NCI-H69 (cell line): ENCODE data around the gene RND3.

Source experiments
- DNase-seq: peaks from one replicate; lab custom pipeline; 2025; lab: John Stamatoyannopoulos, UW

RND3 gene

GRCh38 chr2:150476286-150476685, 11.2 kb downstream of the RND3 start:
- DNase-seq, result no peak

DNA sequence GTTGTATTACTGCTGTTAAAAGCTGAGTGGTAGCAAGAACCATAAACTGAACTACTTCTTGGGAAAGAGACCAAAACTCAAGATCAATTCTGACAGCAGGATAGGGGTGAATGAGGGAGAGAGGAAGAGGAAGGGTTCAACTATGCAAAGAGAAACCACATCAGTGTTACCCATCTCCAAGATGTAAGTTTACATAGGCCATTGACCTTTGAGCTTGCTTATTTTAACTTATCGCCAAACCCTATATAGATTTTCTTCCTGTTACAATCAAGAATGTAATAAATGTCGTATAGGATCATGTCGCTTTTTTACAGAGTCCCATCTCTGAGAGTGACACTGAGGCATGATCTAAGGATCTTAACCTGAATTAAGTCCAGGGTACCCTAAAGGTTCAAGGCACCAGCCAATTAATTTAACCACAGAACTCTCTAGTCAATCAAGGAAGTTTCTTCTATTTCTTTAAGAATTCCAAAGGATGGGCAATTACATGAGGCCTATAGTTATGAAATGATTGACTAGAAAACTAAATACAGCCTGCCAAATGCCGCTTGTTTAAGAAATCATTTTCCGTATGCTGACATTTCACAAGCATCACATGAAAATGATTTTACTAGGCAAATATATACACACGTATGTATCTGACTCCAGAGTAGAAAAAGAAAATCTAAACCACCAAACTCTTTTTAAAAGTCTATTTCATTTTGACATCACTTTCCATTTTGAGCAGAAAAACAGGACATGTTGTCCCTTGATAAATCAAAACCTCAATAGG, 11.8 kb downstream of the RND3 start:
- no peak for DNase-seq

DNA sequence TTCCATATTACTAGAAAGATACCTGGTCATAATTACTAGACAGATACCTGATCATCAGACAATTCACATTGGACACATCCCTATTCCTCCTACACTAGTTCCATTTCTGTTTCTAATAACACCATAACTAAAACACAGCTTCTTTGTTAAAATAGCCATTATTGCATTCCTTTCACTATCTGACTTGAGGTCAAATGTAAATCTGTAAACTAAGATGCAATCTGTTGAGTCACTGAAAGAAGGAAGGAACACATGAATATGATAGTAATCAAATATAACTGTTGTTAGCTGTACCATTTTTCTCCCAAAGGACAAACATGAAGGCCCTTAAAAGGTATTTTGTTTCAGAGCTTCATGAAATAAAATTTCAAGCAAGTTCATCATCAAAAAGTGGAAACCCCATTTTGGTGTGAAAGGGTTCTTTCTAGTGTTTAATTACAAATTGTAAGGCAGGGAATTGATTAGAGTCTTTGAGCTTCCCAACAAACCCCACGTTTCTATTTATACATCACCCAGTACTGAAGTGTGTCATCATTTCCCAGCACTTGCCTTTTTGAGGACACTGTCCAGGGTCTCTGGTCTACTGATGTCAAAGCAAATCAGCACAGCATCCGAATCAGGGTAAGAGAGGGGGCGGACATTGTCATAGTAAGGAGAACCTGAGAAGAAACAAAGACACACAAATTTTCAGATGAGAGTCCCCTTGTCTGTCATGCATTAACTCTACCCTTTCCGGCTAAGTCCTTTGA, 13.0 kb downstream of the RND3 start:
- DNase-seq, result no peak

DNA sequence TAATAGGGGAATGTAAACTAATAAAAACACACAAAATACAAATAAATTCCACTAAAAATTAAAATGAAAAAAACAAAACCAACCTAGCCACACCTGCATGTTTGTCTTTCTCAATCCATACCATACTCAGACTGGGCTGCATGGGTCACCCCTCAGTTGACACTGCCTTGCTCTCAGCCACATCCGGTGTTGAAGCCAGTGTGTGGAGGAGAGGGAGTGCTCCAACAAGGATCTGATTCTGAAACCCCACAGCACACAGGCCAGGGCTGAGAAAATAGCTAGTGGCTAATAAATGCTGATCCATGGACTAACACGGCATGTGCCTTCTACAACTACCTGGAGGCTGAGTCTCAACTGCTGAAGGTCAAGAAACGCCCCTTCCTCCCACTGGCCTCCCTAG, 13.7 kb downstream of the RND3 start:
- no peak for DNase-seq

DNA sequence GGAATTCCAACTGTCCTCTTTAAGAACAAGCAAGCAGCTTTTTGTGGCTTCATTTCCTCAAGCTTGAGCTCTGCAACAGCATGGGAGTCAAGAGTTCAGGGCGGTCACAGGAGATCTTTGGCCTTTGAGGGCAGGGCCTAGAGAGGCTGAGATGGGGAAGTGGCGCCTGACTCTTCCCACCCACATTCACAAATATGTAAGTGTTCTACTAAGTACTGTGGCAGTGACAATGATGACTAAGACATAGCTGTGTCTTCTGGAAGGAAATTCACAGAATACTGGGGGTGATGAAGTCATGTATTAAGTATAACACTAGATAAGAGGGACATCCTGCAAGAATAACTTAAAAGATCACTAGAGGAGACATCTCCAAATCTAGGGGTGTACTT, 15.0 kb downstream of the RND3 start:
- no peak for DNase-seq

- DNase-seq, result no peak
These were observed 15.5 kb downstream of the RND3 start for GRCh38 chr2:150471813-150472510.

- no peak for DNase-seq
These were observed 17.0 kb downstream of the RND3 start for GRCh38 chr2:150470435-150470834.

DNA sequence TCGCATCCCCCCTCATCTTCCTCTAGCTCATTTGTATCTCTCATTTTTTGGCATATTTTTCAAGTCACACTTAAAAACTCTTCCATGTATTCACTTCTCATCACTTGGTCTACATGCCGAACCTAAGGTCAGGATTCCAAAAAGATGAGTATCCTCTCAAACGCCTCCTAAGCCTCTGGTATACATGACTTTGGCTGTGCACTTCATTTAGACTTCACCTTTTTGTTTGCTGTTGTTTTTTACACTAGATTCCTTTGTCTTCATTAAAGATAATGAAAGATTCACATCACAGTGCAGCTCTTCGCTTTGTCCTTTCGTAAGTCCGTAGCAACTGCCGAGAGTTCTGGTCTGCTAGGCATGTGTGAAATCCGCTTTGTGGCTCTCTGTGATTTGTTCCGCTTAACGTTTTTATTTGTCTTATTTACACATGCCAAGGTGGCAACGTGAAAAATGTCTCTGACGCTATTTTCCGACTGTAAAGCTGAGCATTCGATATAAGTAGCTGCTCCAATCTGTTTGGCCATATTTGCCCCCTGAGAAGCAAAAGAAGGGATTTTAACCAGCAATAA, 17.7 kb downstream of the RND3 start:
- DNase-seq, result no peak

DNA sequence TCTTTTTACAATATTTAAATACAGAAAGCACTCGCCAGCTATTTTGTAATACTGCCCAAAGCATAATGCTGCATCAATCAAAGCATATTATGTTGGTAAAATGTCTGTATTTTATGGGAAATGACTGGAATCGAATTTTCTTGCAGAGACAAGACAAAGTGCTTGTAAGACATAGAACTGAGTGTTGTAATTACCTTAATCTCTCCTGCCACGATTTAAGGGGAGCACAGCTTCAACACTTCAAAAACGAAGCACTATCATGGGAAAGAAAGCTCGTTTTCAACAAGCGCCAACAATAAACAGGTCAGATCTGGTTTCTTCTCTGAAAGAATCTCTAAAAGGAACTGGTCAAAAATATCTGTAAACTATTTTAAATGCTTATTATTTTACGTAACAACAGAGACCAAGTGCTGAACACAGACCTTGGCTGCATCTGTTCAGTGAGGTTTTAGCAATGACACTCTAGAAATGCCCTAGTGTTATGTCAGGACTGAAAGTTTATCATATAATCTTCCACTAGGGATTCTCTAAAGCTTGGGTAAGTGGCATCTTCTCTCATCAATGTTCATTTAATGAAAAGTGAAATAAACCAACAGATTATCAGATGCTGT, 19.0 kb downstream of the RND3 start:
- DNase-seq, result no peak

DNA sequence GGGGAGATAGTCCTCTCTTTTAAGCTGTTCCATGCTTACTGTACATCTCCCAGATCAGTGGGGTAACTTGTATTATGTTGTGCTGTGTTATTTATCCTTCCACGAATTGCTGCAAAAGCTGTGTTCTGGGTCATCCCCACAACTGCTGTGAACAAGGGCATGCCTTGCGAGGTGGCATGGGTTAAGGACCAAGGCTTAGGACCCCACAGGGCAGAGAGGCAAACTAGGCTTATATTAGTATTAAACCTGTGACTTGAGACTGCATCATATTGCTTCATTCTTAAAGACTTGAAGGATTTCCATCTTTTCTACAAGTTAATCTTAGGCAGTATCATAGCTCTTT, 19.9 kb downstream of the RND3 start:
- DNase-seq, result no peak

DNA sequence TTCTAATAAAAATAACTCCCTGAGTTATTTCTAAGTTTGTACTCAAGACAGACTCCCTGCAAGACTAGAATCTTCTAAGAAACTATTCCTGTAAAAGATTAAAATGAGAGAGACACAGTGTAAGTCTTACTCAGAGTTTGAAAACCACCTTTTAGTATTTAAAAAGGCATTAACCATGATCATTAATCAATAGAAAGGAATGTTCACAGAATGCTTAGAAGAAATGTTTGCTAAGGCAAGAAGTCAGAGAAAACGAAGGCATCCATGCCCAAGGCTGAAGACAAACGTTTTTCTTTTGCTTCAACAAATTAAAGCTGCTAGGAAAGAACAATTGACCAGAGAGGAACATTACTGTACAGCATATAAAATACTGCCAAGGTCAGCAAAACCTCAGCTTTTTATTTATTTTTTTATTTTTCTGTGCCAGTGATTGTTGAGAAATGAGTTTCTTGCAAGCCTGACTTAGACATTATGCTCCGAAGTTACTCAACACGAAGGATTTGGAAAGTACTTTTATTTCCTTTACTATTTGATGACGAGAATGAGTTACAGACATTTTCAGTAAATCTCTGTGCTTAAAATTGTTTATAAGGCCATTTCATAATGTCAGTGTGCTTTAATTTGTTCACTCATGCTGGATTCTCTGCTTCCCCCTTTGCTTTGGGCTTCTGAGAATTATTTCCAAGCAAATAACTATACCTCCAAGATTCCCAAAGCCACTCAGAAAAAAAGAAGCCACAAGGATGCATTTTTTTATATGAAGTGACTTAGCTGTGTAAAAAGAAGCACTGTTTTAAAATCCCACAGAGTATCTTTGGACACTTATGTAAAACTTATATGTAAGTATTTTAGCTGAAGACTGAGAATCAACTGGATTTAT, 20.5 kb downstream of the RND3 start:
- no peak for DNase-seq

DNA sequence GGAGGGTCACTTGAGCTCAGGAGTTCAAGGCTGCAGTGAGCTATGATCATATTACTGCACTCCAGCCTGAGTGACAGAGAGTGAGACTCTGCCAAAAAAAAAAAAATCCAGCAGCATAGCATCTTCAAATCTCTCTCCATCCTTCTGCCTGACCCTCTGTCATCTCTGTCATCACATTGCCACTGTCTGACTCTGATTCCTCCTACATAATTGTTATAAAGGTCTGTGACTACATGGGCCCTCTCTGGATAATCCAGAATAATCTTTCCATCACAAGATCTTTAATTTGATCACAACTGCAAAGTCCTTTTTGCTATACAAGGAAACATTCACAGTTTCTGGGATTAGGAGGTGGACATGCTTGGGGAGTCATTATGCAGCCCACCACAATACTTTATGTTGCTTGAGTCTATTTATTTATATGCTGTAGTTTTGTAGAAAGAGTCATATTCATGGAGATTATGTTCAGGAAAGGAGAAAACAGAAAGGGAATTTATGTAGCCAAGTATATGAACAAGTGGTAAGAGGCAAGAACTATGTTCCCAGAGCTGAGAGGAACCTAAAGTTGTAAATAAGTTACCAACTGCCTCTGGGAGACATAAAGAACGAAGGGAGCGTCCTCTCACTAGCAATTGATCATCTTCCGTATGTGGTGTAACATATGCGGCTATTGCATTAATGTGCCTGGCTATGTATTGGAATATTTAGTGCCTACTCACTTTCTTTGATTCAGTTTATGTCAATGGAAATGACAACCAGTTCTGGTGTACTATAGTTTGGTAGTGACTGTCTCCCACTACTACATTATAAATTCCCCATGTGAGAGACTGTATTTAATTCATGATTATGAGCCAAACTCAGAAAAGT, 21.5 kb downstream of the RND3 start:
- DNase-seq, result no peak

- no peak for DNase-seq
These were observed 22.5 kb downstream of the RND3 start for GRCh38 chr2:150464986-150465385.

- DNase-seq, result no peak
These were observed 23.2 kb downstream of the RND3 start for GRCh38 chr2:150464270-150464669.

GRCh38 chr2:150462770-150463169, 24.7 kb downstream of the RND3 start:
- DNase-seq, result no peak

DNA sequence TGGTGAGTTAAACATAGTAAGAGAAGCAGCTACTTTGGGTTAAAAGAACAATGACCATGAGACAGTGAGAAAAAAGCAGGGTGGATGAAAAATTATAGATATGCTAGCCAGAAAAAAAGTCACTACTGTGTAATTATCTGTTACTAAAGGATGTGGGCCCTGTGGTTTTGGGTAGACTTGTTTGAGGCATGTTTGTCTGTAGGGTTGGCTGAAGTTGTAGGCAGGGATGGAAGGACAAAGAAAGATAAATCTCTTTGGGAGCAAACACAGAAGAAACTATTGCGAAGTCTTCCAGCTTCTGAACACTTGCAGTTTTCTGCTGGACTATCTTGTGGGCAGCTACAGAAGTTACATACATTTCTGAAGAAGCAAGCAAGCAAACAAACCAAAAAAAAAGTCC, 28.2 kb downstream of the RND3 start:
- DNase-seq, result no peak

- DNase-seq, result no peak
These were observed 36.7 kb downstream of the RND3 start for GRCh38 chr2:150450765-150451164.

DNA sequence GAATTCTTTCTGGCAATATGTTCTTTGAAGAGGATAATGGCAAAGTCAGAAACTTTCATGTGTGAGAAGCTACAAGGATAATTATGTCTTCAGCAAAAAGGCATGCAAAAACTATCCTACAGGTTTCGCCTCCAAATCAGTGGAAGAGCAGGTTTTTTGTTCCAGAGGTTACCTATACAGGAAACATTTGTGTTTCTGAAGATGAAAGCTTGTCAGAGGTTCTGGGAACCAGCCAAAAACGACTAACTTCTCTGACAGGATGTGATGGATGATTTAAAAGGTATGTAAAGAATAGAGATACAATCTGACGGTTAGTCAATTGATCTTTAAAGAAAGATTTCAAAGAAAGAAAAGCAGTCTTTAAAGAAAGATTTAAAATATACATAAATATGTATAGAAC, 37.6 kb downstream of the RND3 start:
- peak; percentile 71 for DNase-seq

DNA sequence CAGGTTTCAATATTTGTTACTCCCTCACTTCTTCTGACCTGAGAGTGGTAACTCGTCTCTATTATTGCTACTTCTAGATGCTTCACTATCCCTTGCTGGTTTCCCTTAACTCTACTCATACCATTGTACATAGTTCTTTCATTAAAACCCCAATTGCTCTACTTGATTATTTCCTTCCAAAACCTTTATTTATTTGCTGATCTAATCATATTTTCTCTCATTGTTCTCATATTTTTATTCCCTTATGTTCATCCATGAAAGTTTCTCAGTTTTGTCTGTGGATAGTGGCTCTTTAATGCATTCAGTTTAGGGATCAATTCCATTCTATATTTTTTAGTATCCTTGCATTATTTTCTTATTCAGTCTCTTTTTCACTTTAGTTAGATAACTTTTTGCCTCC, 42.1 kb downstream of the RND3 start:
- no peak for DNase-seq

DNA sequence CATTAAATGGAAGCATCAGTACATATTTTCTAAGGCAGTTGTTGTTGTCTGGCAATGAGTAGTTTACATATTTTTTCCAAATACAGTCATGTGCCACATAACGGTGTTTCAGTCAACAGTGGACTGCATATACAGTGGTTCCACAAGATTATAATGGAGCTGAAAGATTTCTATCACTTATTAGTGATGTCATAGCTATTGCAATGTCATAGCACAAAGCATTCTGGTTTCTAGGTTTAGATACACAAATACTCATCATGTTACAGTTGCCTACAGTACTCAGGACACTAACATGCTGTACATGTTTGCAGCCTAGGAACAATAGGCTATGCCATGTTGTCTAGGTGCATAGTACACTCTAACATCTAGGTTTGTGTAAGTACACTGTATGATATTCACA, 45.0 kb downstream of the RND3 start:
- DNase-seq, result no peak
